Ramos (cell line): ENCODE data around the gene DNAJB5.
"Not testable (repeated sequence)": the region's sequence is repeated elsewhere in the genome, so short reads cannot be mapped to it uniquely, and the experiment has no call there.

Experiments used
- in situ Hi-C: fragments of 300-500 bp; cut with MboI; formaldehyde crosslinking; loops from one replicate; pipeline ENCODE4 v1.14.3; 2022; ENCODE audit warnings: low sequenced_read_pairs; ENCODE audit not compliant: unreplicated experiment

The DNAJB5 gene

DNA sequence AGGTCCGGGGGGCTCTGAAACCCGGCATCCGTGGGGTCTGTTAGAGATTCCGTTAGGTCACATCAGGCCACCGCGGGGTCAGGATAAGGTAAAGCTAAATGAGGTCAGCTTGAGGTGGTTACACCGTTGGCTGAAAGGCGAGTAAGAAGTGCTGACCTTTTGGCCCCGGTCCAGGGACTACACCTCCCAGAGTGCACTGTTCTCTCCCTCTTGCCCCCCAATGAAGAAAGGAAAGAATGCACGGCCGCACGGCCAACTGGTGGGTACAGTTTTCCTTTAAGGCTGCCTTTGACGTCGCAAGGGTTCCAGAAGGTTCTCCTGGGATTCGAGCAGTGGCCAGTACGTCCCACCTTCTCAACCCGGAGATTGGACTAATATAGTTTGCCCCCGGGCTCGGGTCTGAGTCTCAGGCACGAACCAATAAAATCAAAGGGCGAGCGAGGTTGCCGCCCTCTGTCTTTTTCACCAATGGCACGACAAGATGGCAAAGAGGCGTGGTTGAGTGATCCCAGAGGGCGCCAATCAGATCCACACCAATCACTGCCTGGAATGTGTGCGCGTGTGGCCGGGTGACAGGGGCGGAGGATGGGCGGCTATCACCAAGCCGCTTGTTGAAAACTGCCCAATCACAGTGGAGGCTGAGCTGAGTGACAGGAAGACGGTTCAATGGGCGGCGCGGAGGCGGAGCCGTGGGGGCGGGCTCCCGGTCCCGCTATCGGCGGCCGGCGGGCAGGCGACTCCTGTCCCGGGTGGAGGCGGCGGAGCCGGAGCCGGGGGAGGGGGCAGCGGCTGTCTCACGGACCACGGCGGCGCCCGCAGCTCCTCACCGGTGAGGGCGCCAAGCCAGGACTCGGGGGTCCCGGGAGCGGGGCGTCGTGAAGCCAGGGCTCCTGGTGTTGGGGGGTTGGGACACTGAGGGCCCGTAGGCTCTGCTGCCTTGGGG lies at the start of gene DNAJB5:
Gene DNAJB5, plus strand, starts transcription at position 743 of the 943 bp plus-strand sequence. CDS start 886 bp downstream, outside the sequence.
- in situ Hi-C loops = no loop called here

DNA sequence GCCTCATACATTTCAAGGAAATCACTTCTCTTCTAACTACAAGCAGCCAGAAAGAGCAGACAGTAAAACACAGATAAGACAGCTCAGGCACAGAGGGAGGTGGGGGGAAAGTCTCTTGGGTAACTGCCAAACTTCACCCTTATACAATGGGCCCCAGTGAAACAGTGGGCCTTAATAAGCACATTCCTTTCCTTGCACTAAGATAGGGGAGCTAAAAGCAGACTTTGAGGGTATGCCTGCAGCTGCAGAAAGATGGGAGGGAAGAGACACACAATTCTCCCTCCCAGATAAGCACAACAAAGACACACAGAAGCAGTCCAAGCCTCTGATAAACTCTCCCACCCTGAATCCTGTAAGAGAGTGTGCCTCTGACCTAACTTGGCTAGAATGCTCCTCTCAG lies 49.6 kb upstream of the DNAJB5 start:
- in situ Hi-C loops = not testable (repeated sequence)

DNA sequence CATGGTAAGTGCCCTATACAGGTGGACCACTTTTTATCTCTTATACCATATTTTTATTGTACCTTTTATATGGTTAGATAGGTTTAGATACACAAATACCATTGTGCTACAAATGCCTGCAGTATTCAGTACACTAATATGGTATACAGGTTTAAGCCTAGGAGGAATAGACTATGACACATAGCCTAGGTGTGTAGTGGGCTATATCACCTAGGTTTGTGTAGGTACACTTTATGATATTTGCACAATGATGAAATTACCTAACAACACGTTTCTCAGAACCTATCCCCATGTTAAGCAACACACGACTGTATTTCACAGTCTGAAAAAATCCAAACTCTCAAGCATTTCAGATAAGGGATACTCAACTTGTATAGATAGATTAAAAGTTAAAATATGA lies 41.1 kb upstream of the DNAJB5 start:
- in situ Hi-C loops = no loop called here

DNA sequence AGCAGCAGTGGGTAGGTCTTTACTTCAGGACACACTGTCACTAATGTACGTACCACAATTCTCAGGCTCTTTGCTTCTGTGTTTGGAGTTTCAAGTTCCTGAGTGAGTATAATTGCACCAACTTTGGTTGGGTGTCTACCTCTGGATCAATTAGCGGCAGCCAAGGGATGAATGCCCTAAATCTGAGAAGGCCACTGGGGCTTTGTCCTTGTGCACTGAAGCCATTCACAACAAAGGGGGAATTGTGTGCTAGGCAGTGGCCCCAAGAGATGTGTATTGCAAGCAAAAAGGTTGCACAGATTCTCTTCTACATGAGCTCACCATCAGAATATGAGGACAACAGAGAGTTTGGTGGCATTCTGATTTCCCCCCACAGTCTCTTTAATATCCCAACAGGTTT lies 35.3 kb upstream of the DNAJB5 start:
- in situ Hi-C loops = no loop called here

DNA sequence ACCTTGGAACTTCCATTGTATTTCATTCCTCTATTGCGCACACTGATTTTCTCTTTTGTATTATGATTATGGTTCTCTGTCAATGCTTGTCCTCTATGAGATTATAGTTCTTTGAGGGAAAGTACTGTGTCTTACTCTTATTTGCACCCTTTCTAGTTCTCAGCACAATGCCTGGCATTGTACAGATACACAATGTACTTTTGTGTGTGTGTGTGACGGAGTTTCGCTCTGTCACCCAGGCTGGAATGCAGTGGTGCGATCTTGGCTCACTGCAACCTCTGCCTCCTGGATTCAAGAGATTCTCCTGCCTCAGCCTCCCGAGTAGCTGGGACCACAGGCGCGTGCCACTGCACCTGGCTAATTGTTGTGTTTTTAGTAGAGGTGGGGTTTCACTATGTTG lies 33.5 kb upstream of the DNAJB5 start:
- in situ Hi-C loops = not testable (repeated sequence)

DNA sequence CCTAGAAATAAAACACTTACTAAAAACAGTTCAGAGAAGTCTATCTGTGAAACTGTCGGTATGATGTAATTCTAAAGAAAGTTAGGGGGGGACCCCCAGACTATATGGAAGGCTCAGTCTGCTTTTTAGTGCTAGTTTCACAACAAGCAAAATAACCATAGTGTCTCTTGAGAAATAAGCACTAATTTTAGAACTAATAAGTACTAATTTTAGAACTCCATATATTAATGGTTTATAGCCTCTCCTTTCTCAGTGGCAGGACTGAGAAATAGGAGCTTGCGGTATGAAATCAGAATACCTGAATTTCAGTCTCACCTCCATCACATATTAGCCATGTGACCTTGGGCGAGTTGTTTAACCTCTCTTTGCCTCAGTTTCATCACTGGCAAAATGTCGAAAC lies 32.9 kb upstream of the DNAJB5 start:
- in situ Hi-C loops = no loop called here

DNA sequence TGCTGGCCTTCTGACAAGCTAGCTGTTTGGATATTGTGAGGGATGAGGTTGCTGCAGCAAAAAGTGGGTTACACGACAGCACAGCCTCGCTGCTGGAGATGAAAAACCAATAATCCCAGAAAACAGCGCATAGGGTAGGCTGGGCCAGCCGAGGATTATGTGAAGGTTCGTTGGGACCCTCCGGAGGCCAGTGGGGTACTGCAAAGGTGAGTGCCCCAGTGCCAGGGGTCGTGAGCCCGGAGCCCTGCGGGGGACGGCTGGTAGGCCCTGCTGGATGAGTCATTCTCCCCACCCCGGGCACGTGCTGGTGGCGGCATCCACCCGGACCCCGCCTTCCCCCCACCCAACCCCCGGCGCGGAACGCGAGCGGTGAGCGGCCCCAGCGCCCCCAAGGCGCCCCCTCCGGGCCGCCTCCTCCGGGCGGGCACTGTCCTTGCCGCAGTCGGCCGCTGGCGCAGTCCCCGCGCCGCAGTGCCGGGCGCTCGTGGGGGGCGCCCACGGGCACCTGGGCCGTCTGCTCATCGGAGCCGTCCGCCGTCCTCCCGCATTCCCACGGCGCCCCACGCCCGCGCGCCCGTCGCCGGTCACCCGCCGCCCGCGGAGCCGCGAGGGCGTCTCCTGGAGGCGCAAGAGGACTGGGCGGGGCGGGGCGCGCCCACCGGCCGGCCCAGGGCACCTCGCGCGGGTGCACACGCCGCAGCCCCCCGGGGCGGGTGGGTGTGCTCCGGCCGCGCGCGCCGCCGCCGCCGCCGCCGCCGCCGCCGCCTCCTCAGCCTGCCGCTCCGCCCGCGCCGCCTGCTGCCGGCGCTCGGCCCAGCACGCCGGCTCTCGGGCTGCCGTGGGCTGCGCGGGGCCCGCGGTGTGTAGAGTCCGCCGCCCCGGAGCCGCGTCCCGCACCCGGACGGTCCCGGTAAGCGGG lies 31.8 kb upstream of the DNAJB5 start, which contains the start of gene PHF24:
Gene PHF24, plus strand, starts transcription at position 794 of the 919 bp plus-strand sequence. CDS start 13,014 bp downstream, outside the sequence.
- in situ Hi-C loops = no loop called here

DNA sequence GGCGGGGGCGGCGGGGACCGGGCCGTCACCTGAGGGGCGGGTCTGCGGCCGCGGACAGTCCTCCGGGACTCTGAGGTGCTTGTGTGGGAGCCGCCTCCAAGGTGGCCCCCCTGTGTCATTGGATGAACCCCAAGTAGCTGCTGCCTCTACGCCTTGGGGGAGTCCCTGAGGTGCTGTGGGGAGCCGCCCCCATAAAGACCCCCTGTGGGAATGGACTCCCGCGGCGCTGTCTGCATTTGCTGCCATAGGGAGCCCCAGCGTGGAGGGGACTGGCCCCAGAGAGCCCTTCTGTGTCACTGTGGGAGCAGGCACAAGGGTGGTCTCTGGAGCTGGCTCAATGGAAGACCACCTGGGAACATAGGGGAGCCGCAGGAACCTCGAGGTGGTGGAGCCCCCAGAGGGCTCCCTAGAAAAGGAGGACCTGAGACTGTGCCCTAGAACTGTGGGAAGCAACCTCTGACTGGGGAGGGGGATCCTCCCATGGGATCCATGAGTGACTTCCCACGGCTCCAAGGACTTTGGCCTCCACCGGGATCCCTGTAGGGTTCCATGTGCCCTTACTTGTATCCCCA lies 31.0 kb upstream of the DNAJB5 start:
- in situ Hi-C loops = no loop called here

DNA sequence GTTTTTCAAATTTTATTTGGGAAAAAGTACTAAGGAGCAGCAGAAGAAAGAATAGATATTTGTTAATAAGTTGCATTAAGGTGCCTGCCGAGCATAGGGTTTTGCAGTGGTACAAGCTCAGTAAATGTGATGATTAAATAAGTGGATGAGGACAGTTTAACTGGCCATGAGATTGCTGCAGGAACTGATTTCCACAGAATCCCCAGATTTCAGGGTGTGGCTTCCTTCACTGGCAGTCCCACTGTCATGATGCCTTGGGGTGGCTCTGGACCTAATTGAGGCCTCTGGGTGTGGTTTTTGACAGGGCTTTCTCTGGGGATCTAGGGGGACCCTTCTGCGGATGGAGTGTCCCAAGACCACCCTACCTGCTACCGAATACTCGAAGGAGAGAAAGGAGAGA lies 30.1 kb upstream of the DNAJB5 start:
- in situ Hi-C loops = no loop called here

DNA sequence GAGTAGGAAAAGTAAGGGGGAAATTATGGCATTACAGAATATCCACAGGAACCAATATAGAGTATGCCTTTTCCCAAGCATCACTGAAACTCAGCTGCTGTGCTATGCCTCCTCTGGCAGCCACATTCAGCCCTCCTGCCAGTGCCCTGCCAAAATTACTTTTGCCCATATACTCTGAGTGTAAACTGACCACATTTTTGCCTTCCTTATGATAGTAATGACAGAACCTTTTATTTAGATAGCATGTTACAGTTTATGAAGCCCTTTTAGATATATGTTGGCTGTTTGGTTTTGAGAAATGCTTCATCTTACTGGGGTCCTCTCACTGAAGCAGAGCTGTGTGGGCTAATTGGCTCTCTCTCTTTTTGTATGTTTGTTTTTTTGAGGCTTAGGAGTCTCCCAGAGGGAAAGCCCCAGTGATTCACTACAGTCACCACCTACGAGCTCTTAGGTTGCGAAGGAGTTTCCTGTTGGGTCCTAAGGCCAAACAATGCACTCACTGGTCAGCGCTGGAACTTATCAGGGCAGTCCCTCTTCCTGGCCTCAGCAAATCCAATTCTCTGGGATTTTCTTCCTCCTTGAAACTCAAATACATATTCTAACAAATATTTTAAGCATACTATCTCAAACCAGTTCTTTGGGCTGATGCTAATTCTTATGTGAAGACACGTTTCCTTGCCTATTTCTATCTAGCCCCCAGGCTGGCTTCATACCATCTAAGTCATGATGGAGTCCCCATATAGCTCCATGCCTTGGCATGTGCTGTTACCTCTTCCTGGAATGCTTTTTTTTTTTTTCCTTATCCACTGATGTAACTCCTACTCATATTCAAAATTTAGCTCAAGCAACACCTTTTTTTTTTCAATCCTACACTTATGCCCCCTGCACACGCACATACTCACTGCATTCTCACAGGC lies 27.7 kb upstream of the DNAJB5 start:
- in situ Hi-C loops = no loop called here

DNA sequence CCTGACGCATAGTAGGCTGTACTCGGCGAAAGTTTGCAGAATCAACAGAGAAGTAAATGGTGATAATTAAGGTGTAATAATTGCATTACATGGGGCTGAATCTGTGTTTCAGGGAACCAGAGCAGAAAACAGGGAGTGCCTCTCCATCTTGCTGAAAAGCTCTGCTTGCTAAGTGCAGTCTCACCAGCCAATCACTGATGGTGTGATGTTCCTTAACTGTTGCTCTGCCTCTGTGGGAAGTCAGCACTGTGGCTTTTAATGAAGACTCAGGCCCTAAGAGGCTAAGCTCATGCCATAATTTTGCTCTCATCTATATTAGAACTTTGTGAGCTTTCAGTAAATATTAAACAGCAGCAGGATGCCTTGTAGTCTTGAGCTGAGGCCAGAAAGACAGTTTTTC lies 27.0 kb upstream of the DNAJB5 start:
- in situ Hi-C loops = no loop called here

DNA sequence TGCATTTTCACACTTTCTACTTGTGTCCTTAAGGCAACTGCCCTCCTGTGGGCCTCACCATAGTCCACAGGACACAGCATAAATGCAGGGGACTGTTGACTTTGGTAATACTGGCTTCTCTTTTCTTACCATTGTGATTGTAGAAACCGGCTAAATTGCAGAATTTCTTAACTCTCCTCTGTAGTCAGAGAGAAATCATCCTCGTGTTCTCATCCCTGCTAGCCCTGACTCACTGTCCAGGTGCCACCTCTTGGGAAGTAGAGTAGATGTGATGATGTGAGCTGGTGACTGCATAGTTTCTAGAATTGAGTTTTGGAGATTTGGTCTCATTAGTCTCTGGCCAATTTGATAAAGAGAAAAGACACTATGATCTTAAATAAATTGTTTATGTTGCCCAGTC lies 26.0 kb upstream of the DNAJB5 start:
- in situ Hi-C loops = no loop called here

DNA sequence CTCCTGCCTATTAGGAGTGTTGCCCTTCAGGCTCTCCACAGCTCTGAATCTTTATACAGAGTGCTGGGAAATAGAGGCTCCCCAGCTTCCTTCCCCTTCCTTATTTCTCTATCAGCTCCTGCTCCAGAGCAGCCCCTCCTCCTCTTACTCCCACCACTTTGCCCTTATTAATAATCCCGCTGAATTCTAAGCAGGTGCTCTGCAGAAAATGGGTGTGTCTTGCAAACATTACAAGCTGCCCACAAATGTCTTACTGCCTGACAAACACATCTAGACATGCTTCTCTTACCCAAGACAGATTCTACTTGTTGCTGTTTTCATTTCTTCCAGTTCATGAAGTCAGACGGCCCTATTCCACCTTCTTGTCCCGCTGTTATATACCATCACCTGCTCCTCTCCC lies 25.1 kb upstream of the DNAJB5 start:
- in situ Hi-C loops = no loop called here

DNA sequence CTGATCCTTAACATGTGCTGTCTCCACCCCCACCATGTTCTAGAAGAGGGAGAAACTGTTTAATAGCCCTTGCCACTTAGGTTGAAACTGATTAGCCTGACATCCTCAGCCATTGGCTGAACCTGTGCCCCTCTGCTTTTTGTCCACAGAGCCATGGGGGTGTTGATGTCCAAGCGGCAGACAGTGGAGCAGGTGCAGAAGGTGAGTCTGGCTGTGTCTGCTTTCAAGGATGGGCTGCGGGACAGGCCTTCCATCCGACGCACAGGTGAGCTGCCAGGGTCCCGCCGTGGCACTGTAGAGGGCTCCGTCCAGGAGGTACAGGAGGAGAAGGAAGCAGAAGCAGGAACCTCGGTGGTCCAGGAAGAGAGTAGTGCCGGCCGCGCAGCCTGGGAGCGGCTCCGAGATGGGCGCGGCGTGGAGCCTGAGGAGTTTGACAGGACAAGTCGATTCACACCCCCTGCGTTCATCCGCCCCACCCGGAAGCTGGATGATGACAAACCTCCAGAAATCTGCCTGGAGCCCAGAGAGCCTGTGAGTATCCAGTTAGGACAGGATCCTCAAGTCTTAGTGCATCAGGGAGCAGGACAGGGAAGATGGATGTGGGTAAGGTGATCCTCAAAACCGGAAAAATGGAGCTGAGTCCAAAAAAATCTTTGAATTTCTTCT lies 18.3 kb upstream of the DNAJB5 start:
- in situ Hi-C loops = no loop called here

DNA sequence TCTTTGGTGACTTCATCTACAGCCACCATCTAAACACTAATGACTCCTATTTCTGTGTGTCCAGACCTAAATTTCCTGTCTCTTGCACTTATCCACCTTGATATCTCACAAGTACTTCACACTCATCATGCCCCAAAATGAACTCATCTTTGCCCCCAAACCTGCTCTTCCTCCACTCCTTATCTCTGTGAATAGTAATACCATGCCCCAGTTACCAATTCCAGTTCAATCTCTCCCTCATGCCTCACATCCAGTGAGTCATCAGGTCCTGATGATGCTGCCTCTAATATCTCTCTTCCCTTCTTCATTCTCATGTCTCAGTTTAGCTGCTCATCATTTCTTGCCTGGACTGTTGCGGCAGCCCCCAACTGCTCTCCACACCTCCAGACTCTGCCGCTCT lies 14.9 kb upstream of the DNAJB5 start:
- in situ Hi-C loops = no loop called here

DNA sequence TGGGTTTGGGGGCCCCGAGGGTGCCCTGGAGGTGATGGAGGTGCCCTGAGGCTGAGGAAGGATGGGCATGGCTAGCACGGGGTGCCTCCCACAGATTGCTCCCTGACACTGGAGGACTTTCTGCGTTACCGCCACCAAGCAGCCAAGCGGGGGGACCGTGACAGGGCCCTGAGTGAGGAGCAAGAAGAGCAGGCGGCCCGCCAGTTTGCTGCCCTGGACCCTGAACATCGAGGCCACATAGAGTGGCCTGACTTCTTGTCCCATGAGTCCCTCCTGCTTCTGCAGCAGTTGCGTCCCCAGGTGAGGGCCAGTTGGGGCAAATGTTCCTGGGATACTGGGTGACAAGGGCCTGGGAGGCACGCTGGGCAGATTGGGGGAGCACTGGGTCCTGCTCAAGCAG lies 13.1 kb upstream of the DNAJB5 start:
- in situ Hi-C loops = no loop called here

DNA sequence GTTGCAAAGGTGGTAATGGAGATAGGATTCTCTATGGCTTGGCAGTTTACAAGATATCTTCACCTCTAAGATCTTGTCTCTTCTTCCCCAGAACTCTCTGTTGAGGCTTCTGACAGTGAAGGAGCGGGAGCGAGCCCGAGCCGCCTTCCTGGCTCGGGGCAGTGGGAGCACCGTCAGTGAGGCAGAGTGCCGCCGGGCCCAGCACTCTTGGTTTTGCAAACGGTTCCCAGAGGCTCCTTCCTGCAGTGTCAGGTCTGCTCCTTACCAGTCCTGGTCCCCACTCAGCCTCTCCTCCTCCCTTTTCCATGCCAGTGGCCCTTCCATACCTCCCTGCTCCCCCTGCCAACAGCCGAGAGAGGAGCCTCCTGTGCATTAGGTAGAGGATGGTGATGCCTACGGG lies 12.6 kb upstream of the DNAJB5 start:
- in situ Hi-C loops = no loop called here

DNA sequence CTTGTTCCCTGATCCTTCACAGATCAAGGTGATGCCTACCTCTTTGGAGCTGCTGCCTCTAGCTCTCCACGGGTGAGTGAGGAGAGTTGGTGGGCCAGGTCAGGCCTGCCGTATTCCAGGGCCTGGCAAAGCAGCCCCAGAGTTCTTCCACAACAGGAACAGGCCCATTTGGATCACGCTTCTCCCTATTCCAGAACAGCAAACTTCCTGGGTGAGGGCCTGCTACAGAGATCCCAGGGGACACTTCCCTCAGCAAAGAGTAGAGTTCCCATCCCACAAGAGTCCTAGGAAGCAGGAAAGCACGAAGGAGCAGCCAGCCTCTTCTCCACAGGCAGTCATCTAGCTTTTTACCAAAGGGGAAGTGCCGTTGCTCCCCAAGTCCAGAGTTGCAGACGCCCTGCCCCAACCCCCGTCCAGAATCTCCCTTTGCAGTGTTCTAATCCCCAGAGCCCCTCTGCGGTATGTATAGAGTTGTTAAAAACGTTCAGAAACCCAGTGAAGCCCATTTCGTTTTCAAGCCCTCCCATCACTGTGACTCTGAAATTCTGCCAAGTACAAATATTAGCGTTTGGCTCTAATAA lies 9.3 kb upstream of the DNAJB5 start:
- in situ Hi-C loops = no loop called here

DNA sequence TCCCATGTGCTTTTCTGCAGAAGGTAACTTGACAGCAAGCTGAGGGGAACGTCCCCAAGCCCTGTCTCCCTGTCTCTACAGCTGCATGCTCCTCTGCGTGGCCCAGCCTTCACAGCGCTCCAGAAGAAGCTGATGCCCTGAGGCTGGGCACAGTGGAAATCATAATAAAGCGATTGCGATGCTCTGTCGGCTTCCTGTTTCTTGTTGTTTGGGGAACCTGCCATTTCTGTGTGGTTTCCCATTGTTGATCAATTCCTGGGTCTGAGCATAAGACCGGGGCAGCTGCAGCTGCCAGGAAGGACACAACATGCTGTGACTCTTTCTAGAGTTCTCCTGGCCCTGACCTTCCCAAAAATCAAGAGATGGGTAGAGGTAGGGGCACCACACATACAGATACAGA lies 7.2 kb upstream of the DNAJB5 start:
- in situ Hi-C loops = no loop called here
